Endothelial cell of umbilical vein (primary cell): ENCODE data around the gene ACAP2. TPM values are rescaled to one million over a fixed set of nuclear protein-coding genes. Genes with fewer than 3 reads are reported as not detected.

Experiments
- BruUV-seq: library from RNA; stranded (reverse); fragments of 400-500 nt; replicated peaks from 2 replicates; lab custom pipeline; 2021; lab: Mats Ljungman, UMichigan
- CTCF ChIA-PET: fragments of 300-600, 350-600 bp; sonication (Branson Sonifier 250); formaldehyde crosslinking; loops from one replicate; lab custom pipeline; 2021; ENCODE audit warnings: antibody characterized with exemption, inconsistent platforms; lab: Charles Lee
- POLR2A ChIA-PET: fragments of 300-600, 350-600 bp; sonication (Branson Sonifier 250); formaldehyde crosslinking; loops from one replicate; lab custom pipeline; 2021; ENCODE audit warnings: antibody characterized with exemption, inconsistent platforms; lab: Charles Lee
- DNase-seq: peaks from one replicate; pipeline ENCODE4 v3.0.0-alpha.2; 2011; ENCODE audit warnings: low read depth, low spot score
- FAIRE-seq: peaks from 2 replicates; lab custom pipeline; 2011; peaks lifted over from hg19 to GRCh38; lab: Jason Lieb, UNC
- H2AFZ ChIP-seq: 2 replicates; pipeline ENCODE4 v1.6.0; 2012; ENCODE audit warnings: low read depth, low read length, control low read depth, inconsistent platforms
- H3K27ac ChIP-seq: 2 replicates; pipeline ENCODE4 v1.5.1; 2011; ENCODE audit warnings: low read depth, mild to moderate bottlenecking, control low read depth, low read length, moderate library complexity; ENCODE audit not compliant: insufficient read depth
- H3K27me3 ChIP-seq, 2 experiments: 2 replicates each; pipeline versions ENCODE4 v1.6.0 to v1.6.1; 2011; ENCODE audit warnings: low read length in 2 of 2, mixed read lengths in 1 of 2; ENCODE audit not compliant: control insufficient read depth in 2 of 2, insufficient read depth in 2 of 2
- H3K36me3 ChIP-seq, 2 experiments: 2 replicates in 1 of 2; 3 replicates in 1 of 2; pipeline ENCODE4 v1.5.1; 2011; ENCODE audit warnings: low read length in 2 of 2, mild to moderate bottlenecking in 1 of 2, moderate library complexity in 1 of 2; ENCODE audit not compliant: control insufficient read depth in 2 of 2, insufficient read depth in 2 of 2; ENCODE audit errors: extremely low read depth in 1 of 2
- H3K4me1 ChIP-seq: 3 replicates; pipeline ENCODE4 v1.5.1; 2011; ENCODE audit warnings: mild to moderate bottlenecking, low read length; ENCODE audit not compliant: control insufficient read depth, insufficient read depth; ENCODE audit errors: extremely low read depth
- H3K4me2 ChIP-seq: 2 replicates; pipeline ENCODE4 v1.6.1; 2011; ENCODE audit warnings: low read length, control low read depth, mixed read lengths; ENCODE audit not compliant: insufficient read depth
- H3K4me3 ChIP-seq, 3 experiments: fragments of 200-600 bp in 1 of 3; sonication (generic), shearing (Covaris generic) in 1 of 3; replicated peaks in 1 of 3; 2 replicates each; pipeline ENCODE4 v1.5.1; 2011 to 2016; ENCODE audit warnings: control low read depth in 3 of 3, low read length in 3 of 3, mild to moderate bottlenecking in 2 of 3, inconsistent platforms in 1 of 3, low read depth in 1 of 3, moderate library complexity in 1 of 3; ENCODE audit not compliant: insufficient read depth in 1 of 3
- H3K79me2 ChIP-seq: 2 replicates; pipeline ENCODE4 v1.6.0; 2012; ENCODE audit warnings: low read length, inconsistent platforms; ENCODE audit not compliant: control insufficient read depth, insufficient read depth
- H3K9ac ChIP-seq: replicated peaks from 2 replicates; pipeline ENCODE3; 2011; ENCODE audit warnings: low read length, control low read depth; ENCODE audit not compliant: insufficient read depth; ENCODE audit errors: extremely low read depth
- H3K9me1 ChIP-seq: replicated peaks from 3 replicates; pipeline ENCODE4 v1.6.0; 2011; ENCODE audit warnings: mild to moderate bottlenecking, low read length; ENCODE audit not compliant: control insufficient read depth, insufficient read depth; ENCODE audit errors: extremely low read depth
- H3K9me3 ChIP-seq: replicated peaks from 2 replicates; pipeline ENCODE4 v1.5.1; 2012; ENCODE audit warnings: low read length, inconsistent platforms; ENCODE audit not compliant: control insufficient read depth, insufficient read depth
- H4K20me1 ChIP-seq: replicated peaks from 2 replicates; pipeline ENCODE3; 2011; ENCODE audit warnings: mild to moderate bottlenecking, low read length; ENCODE audit not compliant: control insufficient read depth, insufficient read depth; ENCODE audit errors: extremely low read depth
- CTCF ChIP-seq, 2 donors: IDR thresholded peaks; 1 replicate in 1 of 2; 2 replicates in 1 of 2; pipeline ENCODE4 v1.5.1; 2011; ENCODE audit warnings: low read length in 2 of 2, mild to moderate bottlenecking in 2 of 2, moderate library complexity in 2 of 2, control low read depth in 1 of 2, inconsistent platforms in 1 of 2, low read depth in 1 of 2; ENCODE audit not compliant: insufficient read depth in 1 of 2; ENCODE audit errors: extremely low read depth in 1 of 2
- EZH2 ChIP-seq: IDR thresholded peaks from 2 replicates; pipeline ENCODE4 v1.6.1; 2012; ENCODE audit warnings: borderline replicate concordance, low read depth, mild to moderate bottlenecking, moderate library complexity, low read length, inconsistent platforms; ENCODE audit not compliant: severe bottlenecking
- FOS ChIP-seq: IDR thresholded peaks from 2 replicates; pipeline ENCODE4 v1.6.1; 2011; ENCODE audit warnings: mild to moderate bottlenecking, low read length, moderate library complexity, borderline replicate concordance; ENCODE audit not compliant: insufficient read depth
- GATA2 ChIP-seq: IDR thresholded peaks from 2 replicates; pipeline ENCODE4 v1.7.0; 2011; ENCODE audit warnings: low read depth, mild to moderate bottlenecking, moderate library complexity, mixed read lengths, low read length; ENCODE audit not compliant: insufficient read length, insufficient read depth
- JUN ChIP-seq: IDR thresholded peaks from 2 replicates; pipeline ENCODE4 v1.6.1; 2011; ENCODE audit warnings: borderline replicate concordance, low read depth; ENCODE audit not compliant: insufficient read length, insufficient read depth
- MAX ChIP-seq: IDR thresholded peaks from 2 replicates; pipeline ENCODE4 v1.6.1; 2011; ENCODE audit not compliant: insufficient read depth, insufficient read length
- MYC ChIP-seq: IDR thresholded peaks from one replicate; pipeline ENCODE4 v1.6.1; 2011; ENCODE audit warnings: mild to moderate bottlenecking, low read depth, low read length
- POLR2A ChIP-seq: IDR thresholded peaks from 2 replicates; pipeline ENCODE4 v1.6.1; 2012; ENCODE audit warnings: low read depth, mild to moderate bottlenecking, control low read depth, low read length
- POLR2AphosphoS5 ChIP-seq: IDR thresholded peaks from 2 replicates; pipeline ENCODE4 v1.6.1; 2012; ENCODE audit warnings: low read depth, mild to moderate bottlenecking, control low read depth, low read length, moderate library complexity; ENCODE audit not compliant: insufficient read depth
- dilution Hi-C: fragments of 300-500 bp; cut with MboI; formaldehyde crosslinking; loops from one replicate; pipeline ENCODE4 v1.15.0; 2019; ENCODE audit warnings: low sequenced_read_pairs; ENCODE audit not compliant: extremely low pct_ligation_motif_present
- intact Hi-C: fragments of 100-400 bp; cut with micrococcal nuclease; formaldehyde crosslinking; loops from one replicate; pipeline ENCODE4 v1.10.0; 2022
- polyA plus RNA-seq, 4 experiments: library from polyadenylated mRNA; depleted of rRNA in 3 of 4; stranded (reverse) in 3 of 4; unstranded in 1 of 4; fragments of >200 nt; gene quantifications; 2 replicates each; pipeline versions ENCODE4 v1.2.1 to v1.2.3, GENCODE V29; 2011 to 2012; ENCODE audit warnings: missing spikeins in 1 of 4
- total RNA-seq: library from RNA; stranded (reverse); gene quantifications from 2 replicates; pipeline ENCODE4 v1.2.3, GENCODE V29; 2021

The ACAP2 gene
- total and polyA plus RNA-seq, 2 donors (not counting 3 experiments of a cell fraction or from before 2014, with no cell fraction given) = 13.6 to 36.9 TPM

DNA sequence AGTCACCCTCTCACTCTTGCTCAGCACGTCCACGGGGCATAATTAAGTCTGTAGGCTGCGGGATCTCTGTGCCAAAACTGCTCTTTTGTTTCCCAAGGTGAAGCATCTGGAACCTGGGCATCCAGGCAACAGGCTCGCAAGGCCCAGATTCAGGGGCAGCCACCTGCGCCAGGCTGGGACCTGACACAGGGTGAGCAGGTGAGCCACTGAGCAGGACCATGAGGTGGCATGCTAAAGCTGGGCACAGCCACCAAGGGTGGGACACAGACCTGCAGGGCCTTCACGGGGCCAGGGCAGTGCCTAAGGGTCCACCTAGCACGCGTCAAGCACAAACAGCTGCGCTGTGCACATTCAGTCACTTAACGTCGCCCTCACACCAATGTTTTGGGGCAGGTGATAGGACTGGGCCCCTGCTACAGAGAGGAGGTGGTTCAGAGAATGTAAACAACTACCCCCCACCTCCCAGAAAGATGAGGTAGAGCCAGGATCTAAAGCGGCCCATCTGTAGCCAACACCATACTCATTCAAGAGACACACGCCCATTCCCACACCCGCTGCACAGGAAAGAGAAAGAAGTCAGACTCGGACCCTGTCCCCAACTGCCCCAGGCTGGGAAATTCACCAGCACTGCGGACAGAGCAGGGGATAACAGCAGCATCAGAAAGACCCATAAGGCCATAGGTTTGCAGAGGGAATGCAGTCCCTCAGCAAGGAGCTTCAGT lies 188.2 kb downstream of the ACAP2 start:
- Histone ChIP-seq H3K27ac (no peak overlapping the region), H3K4me3 (no peak overlapping the region), H2AFZ (no peak overlapping the region), H3K9me3 (no peaks in the 10 kb centered on the region), H3K27me3 (no peaks in the 10 kb centered on the region), H4K20me1 (no peaks in the 10 kb centered on the region), H3K4me1 (peaks cover 19% of the 10 kb centered on the region), H3K4me2 (no peak overlapping the region), H3K36me3 (no peaks in the 10 kb centered on the region), H3K9me1 (no peaks in the 10 kb centered on the region), H3K9ac (no peak overlapping the region), H3K79me2 (peaks cover 54% of the 10 kb centered on the region)
- TF ChIP-seq POLR2A = no peak
- no peak for TF ChIP-seq JUN
- TF ChIP-seq POLR2AphosphoS5 = no peak
- no peak for TF ChIP-seq GATA2
- TF ChIP-seq FOS = no peak
- no peak for TF ChIP-seq MAX
- no peak for TF ChIP-seq EZH2
- no peak for TF ChIP-seq MYC
- no peak for TF ChIP-seq CTCF (IDR thresholded peaks at IDR 0.05; ENCODE audit: extremely low read depth in 1 of 2, insufficient read depth in 1 of 2, low read depth in 1 of 2, low read length in 2 of 2)
- dilution Hi-C loops = loop anchor here (5.0 kb wide), 1 partner anchor 102 kb away; no protein-coding TSS in a partner anchor
- ChIA-PET POLR2A (no interaction called here), CTCF (interaction anchor here (0.7 to 5.0 kb wide), 4 partner anchors 11 to 572 kb away, joined by 3 to 35 read pairs (median 4); partner anchors contain the start of gene XXYLT1)
- no peak for FAIRE-seq
- intact Hi-C loops = no loop called here
- no TSS peak for BruUV-seq
- DNase-seq = no peak
